ENCODE measurements around the gene TBC1D16. TPM values are rescaled to one million over a fixed set of nuclear protein-coding genes. Genes with fewer than 3 reads are reported as not detected.

TBC1D16 gene
- total RNA-seq, 1 donor from 2014 or later: 24.7 TPM

DNA sequence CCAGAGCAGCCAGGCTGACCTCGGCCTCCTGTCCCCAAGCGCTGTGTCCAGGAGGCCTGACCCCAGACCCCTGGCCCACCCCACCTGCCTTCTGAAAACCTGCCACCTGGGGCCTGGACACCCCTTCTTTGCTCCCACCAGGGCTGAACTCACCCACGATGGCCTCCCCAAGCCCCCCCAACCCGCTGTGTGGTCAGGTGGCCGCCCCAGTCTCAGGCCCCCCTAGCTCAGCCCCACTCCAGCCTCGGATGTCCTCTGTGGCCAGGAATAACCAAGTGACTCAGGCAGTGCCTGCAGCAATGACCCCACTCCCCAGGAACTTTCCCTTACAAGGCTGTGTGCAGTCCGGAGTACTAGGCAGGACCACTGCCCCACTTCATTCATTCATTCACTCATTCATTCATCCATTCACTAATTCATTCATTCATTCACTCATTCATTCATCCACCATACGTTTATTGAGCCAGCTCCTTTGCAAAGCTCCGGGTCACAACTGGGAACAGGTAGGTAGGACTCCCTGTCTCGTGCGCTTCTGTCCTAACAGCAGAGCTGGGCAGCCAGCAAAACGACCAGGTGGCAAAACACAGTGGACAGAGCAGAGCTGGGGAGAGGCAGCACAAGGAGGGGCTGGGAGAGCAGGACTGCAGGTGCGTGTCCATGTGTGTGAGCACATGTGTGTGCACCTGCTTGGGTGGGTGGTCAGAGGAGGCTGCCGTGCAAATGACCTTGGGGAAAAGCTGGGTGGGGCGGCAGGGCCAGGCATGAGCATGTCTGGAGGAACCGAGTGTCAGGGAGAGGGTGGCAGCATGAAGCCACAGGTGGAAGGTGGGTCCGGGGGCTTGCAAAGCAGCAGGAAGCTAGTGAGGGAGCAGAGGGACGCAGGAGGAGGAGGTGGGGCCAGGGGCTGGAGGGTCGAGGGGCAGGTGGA is 120.6 kb downstream of the TBC1D16 start:
- Histone ChIP-seq H3K27ac (no peak overlapping the region), H3K27me3 (ENCODE audit: low read depth) (peaks cover 12% of the 10 kb centered on the region), H3K4me1 (peaks cover 13% of the 10 kb centered on the region), H3K4me3 (no peak overlapping the region), H3K9me3 (no peaks in the 10 kb centered on the region), H3K36me3 (no peaks in the 10 kb centered on the region)
- no peak for TF ChIP-seq CTCF (IDR thresholded peaks at IDR 0.05)
- intact Hi-C loops (cut with DNase I): no loop called here
- ATAC-seq: no peak
- no peak for DNase-seq

- Histone ChIP-seq H3K27ac (no peak overlapping the region), H3K4me3 (no peak overlapping the region), H3K4me1 (peaks cover 6% of the 10 kb centered on the region), H3K27me3 (ENCODE audit: low read depth) (peaks cover 8% of the 10 kb centered on the region), H3K36me3 (no peaks in the 10 kb centered on the region), H3K9me3 (no peaks in the 10 kb centered on the region)
- ATAC-seq (no peak), DNase-seq (no peak)
- intact Hi-C loops (cut with DNase I): no loop called here
- TF ChIP-seq CTCF (IDR thresholded peaks at IDR 0.05): no peak
Observed at GRCh38 chr17:79913896-79914812, 121.5 kb downstream of the TBC1D16 start.

- no peak for TF ChIP-seq CTCF (IDR thresholded peaks at IDR 0.05)
- ATAC-seq (no peak), DNase-seq (no peak)
- H3K27me3 ChIP-seq (ENCODE audit: low read depth): peaks cover 3% of the 10 kb centered on the region
- H3K27ac ChIP-seq: no peak overlapping the region
- H3K4me1 ChIP-seq: no peaks in the 10 kb centered on the region
- H3K4me3 ChIP-seq: no peak overlapping the region
- H3K36me3 ChIP-seq: no peaks in the 10 kb centered on the region
- intact Hi-C loops (cut with DNase I): no loop called here
- no peaks in the 10 kb centered on the region for H3K9me3 ChIP-seq
Observed at GRCh38 chr17:79913451-79913850, 122.2 kb downstream of the TBC1D16 start.

DNA sequence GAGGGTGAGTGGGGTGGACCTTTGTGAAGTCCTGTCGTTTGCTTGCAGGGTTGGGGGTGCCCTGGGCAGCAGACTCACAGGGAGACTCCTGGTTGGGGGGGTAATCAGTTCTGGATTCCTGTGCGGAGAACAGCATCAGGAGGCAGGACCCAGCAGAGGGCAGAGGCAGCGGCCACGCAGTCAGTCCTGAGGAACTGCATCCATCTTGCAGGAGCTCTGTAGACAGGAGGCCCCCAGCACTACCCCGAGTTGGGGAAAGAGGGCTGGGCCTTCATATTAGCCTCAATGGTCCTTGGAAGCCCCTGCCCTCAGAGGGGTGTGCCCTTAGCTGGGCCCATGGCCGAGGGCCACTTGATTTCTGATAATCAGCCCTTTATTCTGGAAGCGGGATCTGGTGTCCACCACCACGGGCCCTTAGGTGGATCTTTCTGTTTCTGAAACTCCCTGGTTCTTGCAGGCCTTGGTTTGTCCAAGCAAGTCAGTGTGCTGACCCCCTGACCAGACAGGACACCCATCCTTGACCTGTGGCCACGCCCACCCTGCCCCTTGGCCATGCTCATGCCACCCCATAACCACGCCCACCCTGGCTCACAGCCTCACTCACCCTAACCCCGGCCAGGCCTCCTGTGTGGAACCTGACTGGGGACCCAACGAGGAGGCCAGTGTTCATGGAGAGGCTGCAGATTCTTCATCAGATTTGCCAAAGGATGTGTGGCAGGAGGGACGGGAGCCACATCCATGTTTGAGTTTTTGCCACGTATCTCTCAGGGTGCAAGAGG is 122.9 kb downstream of the TBC1D16 start:
- H3K4me3 ChIP-seq: no peak overlapping the region
- no peaks in the 10 kb centered on the region for H3K9me3 ChIP-seq
- no peaks in the 10 kb centered on the region for H3K36me3 ChIP-seq
- H3K27ac ChIP-seq: no peak overlapping the region
- H3K27me3 ChIP-seq (ENCODE audit: low read depth): peaks cover 3% of the 10 kb centered on the region
- TF ChIP-seq CTCF (IDR thresholded peaks at IDR 0.05): no peak
- H3K4me1 ChIP-seq: no peaks in the 10 kb centered on the region
- ATAC-seq: no peak
- intact Hi-C loops (cut with DNase I): no loop called here
- no peak for DNase-seq

Data from lower lobe of right lung (tissue), 2 donors.